ENCODE data around the gene ADAMTS4. TPM values are rescaled to one million over a fixed set of nuclear protein-coding genes. Genes with fewer than 3 reads are reported as not detected.

ADAMTS4 gene
- total and polyA plus RNA-seq, 9 of the 15 experiments (the other 6 are each of a cell fraction or from before 2014, with no cell fraction given): 0.07 to 3.7 (median 0.41) TPM

DNA sequence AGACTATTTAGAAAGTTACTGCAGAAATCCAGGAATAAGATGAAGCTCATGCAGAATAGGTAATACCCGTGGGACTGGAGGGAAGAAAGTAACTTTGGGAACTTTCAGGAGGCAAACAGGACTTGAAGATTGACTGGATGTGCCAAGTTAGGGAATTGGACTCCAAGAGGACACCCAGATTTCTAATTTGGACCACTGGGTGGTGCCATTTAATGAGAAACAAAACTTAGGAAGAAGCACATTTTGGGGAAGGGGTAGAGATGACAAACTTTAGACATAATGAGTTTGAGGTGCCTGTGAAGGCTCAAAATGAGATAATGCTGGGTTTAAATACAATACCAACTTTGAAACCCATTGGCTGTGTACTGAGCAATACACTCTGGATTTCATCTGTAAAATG is 18.2 kb downstream of the ADAMTS4 start (continued):
- TF ChIP-seq, protein P1, sequence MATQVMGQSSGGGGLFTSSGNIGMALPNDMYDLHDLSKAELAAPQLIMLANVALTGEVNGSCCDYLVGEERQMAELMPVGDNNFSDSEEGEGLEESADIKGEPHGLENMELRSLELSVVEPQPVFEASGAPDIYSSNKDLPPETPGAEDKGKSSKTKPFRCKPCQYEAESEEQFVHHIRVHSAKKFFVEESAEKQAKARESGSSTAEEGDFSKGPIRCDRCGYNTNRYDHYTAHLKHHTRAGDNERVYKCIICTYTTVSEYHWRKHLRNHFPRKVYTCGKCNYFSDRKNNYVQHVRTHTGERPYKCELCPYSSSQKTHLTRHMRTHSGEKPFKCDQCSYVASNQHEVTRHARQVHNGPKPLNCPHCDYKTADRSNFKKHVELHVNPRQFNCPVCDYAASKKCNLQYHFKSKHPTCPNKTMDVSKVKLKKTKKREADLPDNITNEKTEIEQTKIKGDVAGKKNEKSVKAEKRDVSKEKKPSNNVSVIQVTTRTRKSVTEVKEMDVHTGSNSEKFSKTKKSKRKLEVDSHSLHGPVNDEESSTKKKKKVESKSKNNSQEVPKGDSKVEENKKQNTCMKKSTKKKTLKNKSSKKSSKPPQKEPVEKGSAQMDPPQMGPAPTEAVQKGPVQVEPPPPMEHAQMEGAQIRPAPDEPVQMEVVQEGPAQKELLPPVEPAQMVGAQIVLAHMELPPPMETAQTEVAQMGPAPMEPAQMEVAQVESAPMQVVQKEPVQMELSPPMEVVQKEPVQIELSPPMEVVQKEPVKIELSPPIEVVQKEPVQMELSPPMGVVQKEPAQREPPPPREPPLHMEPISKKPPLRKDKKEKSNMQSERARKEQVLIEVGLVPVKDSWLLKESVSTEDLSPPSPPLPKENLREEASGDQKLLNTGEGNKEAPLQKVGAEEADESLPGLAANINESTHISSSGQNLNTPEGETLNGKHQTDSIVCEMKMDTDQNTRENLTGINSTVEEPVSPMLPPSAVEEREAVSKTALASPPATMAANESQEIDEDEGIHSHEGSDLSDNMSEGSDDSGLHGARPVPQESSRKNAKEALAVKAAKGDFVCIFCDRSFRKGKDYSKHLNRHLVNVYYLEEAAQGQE (IDR thresholded peaks at IDR 0.05; ENCODE audit: borderline replicate concordance): peak; percentile 17; the same call in 1 of the 2 replicates
- TF ChIP-seq, protein P1 (CRISPR knock-in tag; IDR thresholded peaks at IDR 0.05; ENCODE audit: low read depth): no peak
- no peak for TF ChIP-seq MYC (IDR thresholded peaks at IDR 0.05; ENCODE audit: low read depth, low read length)
- no peak for TF ChIP-seq MYC (CRISPR knock-in tag; IDR thresholded peaks at IDR 0.05; ENCODE audit: borderline replicate concordance, low read depth)
